Adipocyte (in vitro differentiated cells): Measurements from ENCODE around the gene DDX6.
"Not testable (repeated sequence)": the region's sequence is repeated elsewhere in the genome, so short reads cannot be mapped to it uniquely, and the experiment has no call there.

Experiments used
- DNase-seq: peaks from one replicate; pipeline ENCODE4 v3.0.0-alpha.2; 2015; ENCODE audit warnings: low read depth
- H3K27me3 ChIP-seq: replicated peaks from 2 replicates; pipeline ENCODE4 v1.7.0; 2013; ENCODE audit warnings: mild to moderate bottlenecking, low read length, moderate library complexity; ENCODE audit not compliant: control insufficient read depth, insufficient read depth
- H3K36me3 ChIP-seq: 2 replicates; pipeline ENCODE4 v1.7.0; 2013; ENCODE audit warnings: low read length, mild to moderate bottlenecking, moderate library complexity; ENCODE audit not compliant: control insufficient read depth, insufficient read depth, severe bottlenecking
- H3K4me1 ChIP-seq: 2 replicates; pipeline ENCODE4 v1.7.0; 2013; ENCODE audit warnings: mild to moderate bottlenecking, low read length, moderate library complexity; ENCODE audit not compliant: control insufficient read depth, insufficient read depth
- H3K4me3 ChIP-seq: 2 replicates; pipeline ENCODE4 v1.7.0; 2013; ENCODE audit warnings: mild to moderate bottlenecking, low read length, moderate library complexity
- H3K9ac ChIP-seq: 2 replicates; pipeline ENCODE4 v1.7.0; 2013; ENCODE audit warnings: mild to moderate bottlenecking, low read length, moderate library complexity
- H3K9me3 ChIP-seq: 2 replicates; pipeline ENCODE4 v1.7.0; 2013; ENCODE audit warnings: mild to moderate bottlenecking, low read length, moderate library complexity; ENCODE audit not compliant: control insufficient read depth

DDX6 gene

DNA sequence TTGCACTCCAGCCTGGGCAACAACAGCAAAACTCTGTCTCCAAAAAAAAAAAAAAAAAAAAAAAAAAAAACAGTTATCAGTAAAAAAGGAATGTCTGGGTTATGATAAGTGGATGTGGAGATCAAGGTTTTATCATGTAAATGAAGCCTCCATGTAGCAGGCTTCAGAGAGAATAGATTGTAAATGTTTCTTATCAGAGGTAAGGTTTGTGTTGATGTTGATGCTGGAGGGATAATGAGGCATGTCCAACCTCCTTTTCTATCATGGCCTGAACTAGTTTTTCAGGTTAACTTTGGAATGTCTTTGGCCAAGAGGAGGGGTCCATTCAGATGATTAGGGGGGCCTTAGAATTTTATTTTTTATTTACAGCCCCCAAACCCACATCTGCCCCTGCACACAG is 76.1 kb downstream of the DDX6 start:
- Histone ChIP-seq H3K36me3 (no peaks in the 10 kb centered on the region), H3K4me3 (no peak overlapping the region), H3K4me1 (peaks cover 10% of the 10 kb centered on the region), H3K27me3 (no peaks in the 10 kb centered on the region), H3K9ac (peak overlapping the region; percentile 21), H3K9me3 (no peaks in the 10 kb centered on the region)
- no peak for DNase-seq

DNA sequence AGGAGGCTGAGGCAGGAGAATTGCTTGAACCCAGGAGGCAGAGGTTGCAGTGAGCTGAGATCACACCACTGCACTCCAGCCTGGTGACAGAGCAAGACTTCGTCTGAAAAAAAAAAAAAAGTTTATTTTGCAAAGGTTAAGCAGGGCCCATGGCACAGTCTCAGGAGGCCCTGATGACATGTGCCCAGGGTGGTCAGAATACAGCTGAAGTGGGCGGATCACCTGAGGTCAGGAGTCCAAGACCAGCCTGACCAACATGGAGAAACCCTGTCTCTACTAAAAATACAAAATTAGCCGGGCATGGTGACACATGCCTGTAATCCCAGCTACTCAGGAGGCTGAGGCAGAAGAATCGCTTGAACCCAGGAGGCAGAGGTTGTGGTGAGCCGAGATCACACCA is 76.5 kb downstream of the DDX6 start:
- not testable (repeated sequence) for DNase-seq
- H3K4me1 ChIP-seq, result peaks cover 10% of the 10 kb centered on the region

DNA sequence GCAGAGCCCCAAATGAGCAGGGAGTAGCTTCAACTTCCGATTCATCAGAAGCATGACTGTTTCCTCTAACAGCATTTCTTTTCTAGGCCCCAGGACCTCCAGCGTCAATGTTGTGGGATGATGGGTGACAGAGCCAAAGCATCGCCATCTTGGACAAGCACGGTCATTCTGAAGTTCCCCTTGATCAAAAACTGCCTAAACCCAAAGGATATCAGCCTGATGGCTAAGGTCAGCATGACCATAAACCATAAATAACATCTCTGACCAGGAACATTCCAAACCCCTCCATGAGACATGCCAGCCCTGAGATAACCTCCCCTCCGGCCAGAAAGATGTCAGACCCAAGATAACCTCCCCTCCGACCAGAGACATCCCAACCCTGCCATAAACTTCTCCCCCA is 82.7 kb downstream of the DDX6 start:
- DNase-seq, result no peak
- Histone ChIP-seq H3K36me3 (no peaks in the 10 kb centered on the region), H3K4me3 (no peak overlapping the region), H3K27me3 (peaks cover 24% of the 10 kb centered on the region), H3K4me1 (no peaks in the 10 kb centered on the region), H3K9ac (no peak overlapping the region), H3K9me3 (no peaks in the 10 kb centered on the region)

More for the DNA sequence above, 76.5 kb downstream of the DDX6 start:
- H3K9me3 ChIP-seq, H3K27me3 ChIP-seq, H3K9ac ChIP-seq, H3K36me3 ChIP-seq, H3K4me3 ChIP-seq: not testable (repeated sequence)

DNA sequence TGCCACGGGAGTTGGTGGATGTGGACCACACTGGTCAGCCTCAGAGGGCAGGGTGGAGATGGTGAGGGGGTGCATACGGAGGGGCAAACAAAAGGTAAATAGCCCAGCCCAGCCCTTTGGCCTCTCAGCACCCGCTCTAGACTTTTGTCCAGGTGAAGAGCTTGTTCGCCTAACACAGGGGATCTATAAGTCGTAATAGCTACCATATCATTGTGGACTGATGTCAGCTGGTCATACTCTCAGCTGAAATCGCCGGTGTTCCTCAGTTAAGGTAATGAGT is 84.5 kb downstream of the DDX6 start:
- H3K27me3 ChIP-seq, result peaks cover 24% of the 10 kb centered on the region
- H3K9ac ChIP-seq, result no peak overlapping the region
- no peaks in the 10 kb centered on the region for H3K36me3 ChIP-seq
- no peak overlapping the region for H3K4me3 ChIP-seq
- no peaks in the 10 kb centered on the region for H3K4me1 ChIP-seq
- no peak for DNase-seq
- no peaks in the 10 kb centered on the region for H3K9me3 ChIP-seq

DNA sequence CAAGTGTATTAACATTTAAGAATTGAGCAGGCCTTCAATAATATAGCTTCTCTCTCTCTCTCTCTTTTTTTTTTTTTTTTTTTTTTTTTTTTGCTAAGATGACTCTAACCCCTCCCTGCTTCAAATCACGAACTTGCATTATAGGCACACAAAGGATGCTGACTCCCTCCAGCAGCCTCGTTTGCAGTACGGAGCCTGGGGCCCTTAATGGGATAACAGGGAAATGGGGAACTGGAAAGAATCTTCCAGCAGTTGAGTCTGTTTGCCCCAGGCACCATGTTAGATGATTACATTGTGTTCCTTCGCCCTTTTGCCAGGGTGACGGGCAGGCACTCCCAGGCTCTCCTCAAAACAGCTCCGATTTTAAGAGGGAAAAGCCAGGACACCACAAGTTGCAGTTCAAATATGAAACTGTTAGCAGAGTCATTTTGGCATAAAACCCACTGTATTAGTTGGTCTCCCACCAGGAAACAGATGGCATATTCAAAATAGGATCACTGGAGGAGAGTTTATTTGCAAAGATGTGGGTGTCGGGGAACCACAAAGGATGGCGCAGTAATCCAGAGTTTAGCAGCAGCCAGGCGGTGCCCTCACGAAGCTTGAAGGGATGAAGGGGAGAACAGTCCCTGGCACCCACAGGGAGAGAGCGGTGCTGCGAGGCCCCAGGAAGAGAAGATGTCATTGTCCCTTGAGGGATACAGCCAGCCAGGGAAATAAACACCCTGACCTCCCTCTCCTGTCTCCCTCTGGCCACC is 85.0 kb downstream of the DDX6 start:
- Histone ChIP-seq H3K4me1 (no peaks in the 10 kb centered on the region), H3K27me3 (peaks cover 24% of the 10 kb centered on the region), H3K9me3 (no peaks in the 10 kb centered on the region), H3K36me3 (no peaks in the 10 kb centered on the region), H3K4me3 (no peak overlapping the region), H3K9ac (no peak overlapping the region)
- peak; percentile 44 for DNase-seq

DNA sequence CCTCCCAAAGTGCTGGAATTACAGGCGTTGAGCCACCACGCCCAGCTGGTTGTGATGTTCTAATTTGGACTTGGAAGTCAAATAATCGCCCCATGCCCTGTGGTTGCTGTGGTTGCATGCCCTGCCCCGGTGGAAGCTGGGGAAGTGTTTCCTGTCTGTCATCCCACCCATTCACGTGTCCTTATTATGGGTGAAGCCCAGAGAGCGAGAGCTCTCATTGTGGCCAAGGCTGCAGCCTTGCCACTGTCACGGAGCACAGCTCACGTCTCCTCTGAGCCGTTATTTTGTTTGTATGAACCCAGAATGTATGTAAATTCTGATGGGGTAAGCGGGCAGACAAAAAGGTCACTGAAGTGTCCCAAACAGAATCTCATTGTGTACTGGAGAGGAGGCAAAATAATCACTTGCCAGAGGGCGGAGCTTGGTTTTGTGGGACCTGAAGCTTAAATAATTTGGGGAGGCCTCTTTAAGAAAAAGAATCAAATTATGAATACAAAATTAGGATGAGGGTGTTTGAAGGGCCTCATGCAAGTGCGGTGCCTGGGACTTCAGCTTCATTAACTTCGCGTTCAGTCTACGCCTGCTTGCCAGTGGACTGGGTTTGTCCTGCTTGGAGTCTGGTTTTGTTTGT is 85.7 kb downstream of the DDX6 start:
- no peak overlapping the region for H3K4me3 ChIP-seq
- no peak overlapping the region for H3K9ac ChIP-seq
- no peak for DNase-seq
- H3K9me3 ChIP-seq, result peaks cover 3% of the 10 kb centered on the region
- H3K4me1 ChIP-seq, result no peaks in the 10 kb centered on the region
- no peaks in the 10 kb centered on the region for H3K36me3 ChIP-seq
- peaks cover 24% of the 10 kb centered on the region for H3K27me3 ChIP-seq

DNA sequence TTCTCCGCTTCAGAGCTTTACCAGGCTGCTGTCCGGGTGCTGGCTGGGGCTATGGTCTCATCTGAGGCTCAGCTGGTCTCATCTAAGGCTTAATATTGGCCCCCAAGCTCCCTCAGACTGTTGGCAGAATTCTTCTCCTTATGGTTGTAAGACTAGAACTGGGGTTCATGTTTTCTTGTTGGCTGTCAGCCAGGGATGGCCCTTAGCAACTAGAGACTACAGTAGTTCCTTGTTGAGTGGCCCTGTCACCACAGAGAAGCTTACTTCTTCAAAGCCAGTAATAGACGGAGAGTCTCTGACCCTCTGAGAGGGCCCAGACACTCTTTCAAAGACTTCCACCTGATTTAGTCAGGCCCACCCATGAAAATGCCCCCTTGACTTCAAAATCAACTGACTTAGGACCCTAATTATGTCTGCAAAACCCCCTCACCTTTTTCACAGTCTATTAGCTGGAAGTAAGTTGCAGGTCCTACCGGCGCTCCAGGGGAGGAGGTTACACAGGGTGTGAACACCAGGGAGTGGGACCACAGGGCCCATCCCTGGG is 87.3 kb downstream of the DDX6 start:
- DNase-seq, result no peak
- no peak overlapping the region for H3K4me3 ChIP-seq

DNA sequence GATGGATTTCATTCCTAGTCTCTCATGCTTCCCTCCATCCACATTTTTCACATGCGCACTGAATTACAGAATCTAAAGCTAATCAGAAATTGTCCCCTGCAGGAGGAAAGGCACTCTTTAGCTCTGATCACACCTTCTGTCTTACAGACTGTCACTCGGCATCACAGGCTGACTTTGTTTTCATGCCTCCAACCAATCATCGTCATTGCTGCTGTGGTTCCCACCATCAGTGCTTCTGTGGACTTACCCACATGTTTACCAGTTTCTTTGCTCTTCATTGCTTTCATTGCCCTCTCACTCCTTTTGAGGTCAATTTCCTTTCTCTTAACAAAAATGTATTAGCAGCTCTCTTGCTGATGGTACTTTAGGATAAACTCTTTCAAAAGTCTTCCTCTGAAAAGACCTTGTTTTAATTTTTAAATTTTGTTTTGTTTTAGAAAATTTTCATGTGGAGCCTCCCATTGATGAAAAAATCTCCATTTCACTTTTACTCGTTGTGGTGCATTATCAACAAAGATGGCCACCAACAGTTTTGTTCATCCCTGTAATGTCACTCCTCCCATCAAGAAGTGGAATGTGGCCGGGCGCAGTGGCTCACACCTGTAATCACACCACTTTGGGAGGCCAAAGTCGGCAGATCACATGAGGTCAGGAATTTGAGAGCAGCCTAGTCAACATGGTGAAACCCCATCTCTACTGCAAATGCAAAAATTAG is 91.3 kb downstream of the DDX6 start:
- Histone ChIP-seq H3K9me3 (peaks cover 9% of the 10 kb centered on the region), H3K9ac (no peak overlapping the region), H3K4me1 (no peaks in the 10 kb centered on the region), H3K36me3 (no peaks in the 10 kb centered on the region), H3K27me3 (no peaks in the 10 kb centered on the region), H3K4me3 (no peak overlapping the region)
- no peak for DNase-seq

More for the DNA sequence above, 87.3 kb downstream of the DDX6 start:
- H3K36me3 ChIP-seq, result no peaks in the 10 kb centered on the region
- H3K4me1 ChIP-seq, result no peaks in the 10 kb centered on the region
- peaks cover 9% of the 10 kb centered on the region for H3K9me3 ChIP-seq
- no peak overlapping the region for H3K9ac ChIP-seq
- H3K27me3 ChIP-seq, result peaks cover 24% of the 10 kb centered on the region
